GM21529 (cell line): ENCODE data around the gene MIOX.

ENCODE experiments used
- ATAC-seq: cut with Tn5 transposase; IDR thresholded peaks from one replicate; pipeline ENCODE4 v1.9.1; 2021; ENCODE audit not compliant: unreplicated experiment

MIOX gene

GRCh38 chr22:50471962-50472361 is 14.7 kb upstream of the MIOX start:
- ATAC-seq = no peak

DNA sequence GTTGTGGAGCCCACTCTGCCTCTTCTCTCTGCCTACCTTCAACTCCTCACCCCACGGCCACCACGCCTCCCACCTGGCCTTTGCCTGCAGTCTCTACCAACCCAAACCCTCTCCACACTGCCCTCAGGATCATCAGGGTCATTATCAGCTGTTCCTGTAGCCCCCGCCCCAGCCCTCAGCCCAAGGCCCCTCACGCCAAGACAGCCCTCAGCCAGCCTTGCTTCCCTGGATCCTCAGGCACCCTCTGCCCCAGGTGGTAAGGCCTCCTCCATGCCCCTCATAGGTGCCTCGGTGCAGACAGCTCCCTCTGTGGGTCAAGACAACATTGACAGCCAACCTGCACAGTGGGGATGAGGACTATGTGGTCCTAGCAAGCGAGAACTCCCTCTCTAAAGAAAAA is 13.6 kb upstream of the MIOX start:
- ATAC-seq = no peak

GRCh38 chr22:50473855-50474671 is 12.6 kb upstream of the MIOX start:
- ATAC-seq = no peak

GRCh38 chr22:50474710-50475651 is 11.7 kb upstream of the MIOX start, which contains the start of gene SBF1:
TSS of gene SBF1 (minus strand) at chr22:50475035. CDS start at chr22:50474840, 195 bp downstream.
- peak; percentile 61 for ATAC-seq

DNA sequence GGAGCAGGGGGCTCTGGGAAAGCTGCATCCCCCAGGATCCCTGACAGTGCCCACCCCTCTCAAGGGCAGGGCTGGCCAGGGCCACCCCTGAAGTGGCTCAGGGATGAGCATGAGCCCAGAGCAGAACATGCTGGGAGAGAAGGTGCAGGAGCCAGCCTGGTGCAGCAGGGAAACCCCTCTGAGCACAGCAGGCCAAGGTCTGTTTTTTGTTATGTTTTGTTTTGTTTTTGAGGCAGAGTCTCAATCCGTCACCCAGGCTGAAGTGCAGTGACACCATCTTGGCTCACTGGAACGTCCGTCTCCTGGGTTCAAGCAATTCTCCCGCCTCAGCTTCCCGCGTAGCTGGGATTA is 11.0 kb upstream of the MIOX start:
- no peak for ATAC-seq

GRCh38 chr22:50476868-50477267 is 9.8 kb upstream of the MIOX start:
- ATAC-seq = no peak

DNA sequence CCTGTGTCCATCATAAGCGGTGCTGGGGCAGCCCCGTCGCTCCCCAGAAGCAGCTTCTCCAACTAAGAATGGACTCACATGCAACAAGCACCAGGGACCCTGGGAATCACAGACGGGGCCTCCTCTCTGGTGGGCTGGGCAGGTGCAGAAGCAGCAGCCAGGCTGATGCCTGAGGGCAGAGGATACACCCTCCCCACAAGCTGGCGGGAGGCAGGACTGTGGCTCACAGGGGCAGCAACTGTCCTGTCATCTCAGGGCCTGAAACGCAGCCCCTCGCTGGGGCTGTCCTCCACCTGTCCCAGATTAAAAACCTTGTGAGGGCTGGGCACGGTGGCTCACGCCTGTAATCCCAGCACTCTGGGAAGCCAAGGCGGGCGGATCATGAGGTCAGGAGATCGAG is 8.7 kb upstream of the MIOX start:
- ATAC-seq = no peak

- no peak for ATAC-seq
These were observed 6.9 kb upstream of the MIOX start for GRCh38 chr22:50479721-50480120.

DNA sequence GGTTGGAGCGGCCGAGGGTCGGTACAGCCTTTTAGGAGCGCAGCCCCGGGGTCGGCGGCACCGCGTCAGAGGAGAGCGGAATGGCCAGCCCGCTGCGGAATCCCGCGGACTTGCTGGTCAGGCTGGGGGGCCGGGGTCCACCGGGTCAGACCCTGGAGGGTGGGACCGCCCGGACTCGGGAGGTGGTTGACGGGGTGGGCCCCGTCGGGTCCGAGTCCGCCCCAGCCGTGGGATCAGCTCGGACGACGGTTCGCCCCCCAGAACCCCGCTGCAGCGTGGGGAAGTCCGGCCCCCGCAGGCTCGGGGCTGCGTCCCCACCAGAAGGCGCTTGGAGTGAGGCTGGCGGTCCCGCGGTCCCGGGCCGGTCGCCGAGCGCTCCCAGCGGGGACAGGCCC is 5.6 kb upstream of the MIOX start:
- no peak for ATAC-seq

- ATAC-seq = no peak
These were observed 5.1 kb upstream of the MIOX start, which contains the start of gene ADM2 for GRCh38 chr22:50481440-50482106. TSS of gene ADM2 (plus strand) at chr22:50481543. CDS start at chr22:50481848, 305 bp downstream.

- no peak for ATAC-seq
These were observed 4.3 kb upstream of the MIOX start for GRCh38 chr22:50482107-50483074.

GRCh38 chr22:50483106-50483505 is 3.6 kb upstream of the MIOX start:
- no peak for ATAC-seq

DNA sequence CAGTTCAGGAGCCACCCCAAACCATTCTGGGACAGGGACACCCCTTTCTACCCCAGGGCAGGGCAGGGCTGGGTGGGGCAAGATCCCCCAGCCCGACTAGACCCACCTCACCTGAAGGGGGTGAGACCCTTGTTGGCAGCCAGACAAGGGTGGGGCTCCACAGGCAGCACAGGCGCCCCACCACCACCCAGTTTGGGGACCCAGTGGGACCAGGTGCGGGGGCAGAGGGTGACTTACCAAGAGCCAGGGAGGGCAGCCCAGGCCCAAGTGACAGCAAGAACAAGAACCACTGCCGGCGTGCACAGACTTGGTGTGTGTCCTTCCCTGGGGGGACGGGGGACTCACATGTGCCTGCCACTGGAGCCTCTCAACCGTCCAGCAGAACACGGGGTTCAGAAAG is 3.1 kb upstream of the MIOX start:
- ATAC-seq = no peak

DNA sequence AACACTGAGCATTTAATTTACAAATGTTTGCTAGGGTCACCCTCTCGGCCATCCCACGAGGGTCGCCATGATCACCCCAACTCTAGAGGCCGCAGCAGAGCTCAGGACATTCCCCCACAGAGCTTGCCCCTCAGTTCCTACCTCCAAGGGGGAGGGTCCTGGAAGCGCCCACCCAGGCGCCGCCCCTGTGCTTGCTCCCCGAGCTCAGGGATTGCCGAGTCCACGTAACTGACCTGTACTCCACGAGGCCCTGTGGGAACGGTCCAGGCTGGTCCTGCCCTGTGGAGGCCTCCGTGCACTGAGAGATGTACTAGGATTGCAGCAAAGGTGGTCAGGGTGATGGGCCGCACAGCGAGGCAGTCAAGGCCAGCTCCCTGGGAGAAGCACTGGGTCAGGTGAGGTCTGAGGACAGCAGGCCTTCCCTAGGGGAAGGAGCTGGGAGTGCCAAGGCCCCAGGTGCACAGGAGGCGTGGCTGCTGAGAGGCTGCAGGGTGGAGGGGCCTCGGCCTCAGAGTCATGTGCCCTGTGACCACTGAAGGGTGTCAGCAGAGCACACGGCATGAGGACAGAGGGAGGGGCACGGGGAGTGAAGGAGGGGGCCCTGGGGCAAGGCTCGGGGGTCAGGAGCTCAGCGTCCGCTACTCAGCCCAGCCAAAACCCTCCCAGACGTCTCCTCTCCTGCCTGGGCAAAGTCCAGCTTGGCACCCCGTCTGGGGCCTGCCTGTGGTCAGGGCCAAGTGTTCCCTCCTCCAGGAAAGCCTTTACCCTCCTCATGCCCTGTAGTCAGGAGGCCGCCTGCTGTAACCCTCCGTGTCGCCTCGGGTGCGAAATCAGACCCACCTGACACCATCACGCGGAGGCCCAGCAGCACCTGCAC is 2.4 kb upstream of the MIOX start:
- no peak for ATAC-seq

- no peak for ATAC-seq
These were observed 1.2 kb upstream of the MIOX start for GRCh38 chr22:50485221-50486131.

GRCh38 chr22:50487290-50488005 is 789 bp downstream of the MIOX start:
- ATAC-seq = no peak

DNA sequence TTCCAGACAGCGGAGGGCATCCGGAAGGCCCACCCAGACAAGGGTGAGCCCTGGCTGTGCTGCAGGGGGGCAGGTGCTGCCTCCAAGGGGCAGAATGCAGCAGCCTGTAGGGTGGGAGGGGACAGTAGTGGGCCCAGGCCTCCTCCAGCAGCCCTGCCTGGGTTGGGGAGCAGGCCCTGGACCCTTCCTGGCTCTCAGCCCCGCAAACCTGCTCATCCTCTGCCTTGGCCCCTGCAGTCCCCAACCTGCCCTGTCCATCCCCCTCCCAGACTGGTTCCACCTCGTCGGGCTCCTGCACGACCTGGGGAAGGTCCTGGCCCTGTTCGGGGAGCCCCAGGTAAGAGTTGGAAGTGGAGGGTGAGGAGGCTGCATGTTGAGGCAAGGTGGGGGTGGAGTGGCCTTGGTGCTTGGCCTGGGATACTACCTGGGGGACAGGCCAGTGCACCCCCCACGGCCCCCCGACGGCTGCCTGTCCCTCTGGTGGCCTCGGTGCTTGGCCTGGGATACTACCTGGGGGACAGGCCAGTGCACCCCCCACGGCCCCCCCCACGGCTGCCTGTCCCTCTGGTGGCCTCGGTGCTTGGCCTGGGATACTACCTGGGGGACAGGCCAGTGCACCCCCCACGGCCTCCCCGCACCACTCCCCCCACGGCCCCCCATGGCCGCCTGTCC is 1.5 kb downstream of the MIOX start:
- ATAC-seq = no peak
